Ovary (tissue), 9 donors: ENCODE data around the gene AMPH. TPM values are rescaled to one million over a fixed set of nuclear protein-coding genes. Genes with fewer than 3 reads are reported as not detected.

Experiments used
- DNase-seq, 5 donors: peaks; one replicate each; pipeline ENCODE4 v3.0.0-alpha.2; 2019 to 2020
- H3K27ac ChIP-seq, 2 donors: fragments of 200-600 bp; one replicate each; pipeline versions ENCODE4 v1.5.1 to v1.8.0; 2019 to 2022
- H3K27me3 ChIP-seq: fragments of 200-600 bp; one replicate; pipeline ENCODE4 v1.8.0; 2022
- H3K36me3 ChIP-seq: fragments of 200-600 bp; sonication (generic); one replicate; pipeline ENCODE4 v1.5.1; 2019
- H3K4me1 ChIP-seq: one replicate; pipeline ENCODE4 v1.8.1; 2013; ENCODE audit warnings: mild to moderate bottlenecking, moderate library complexity; ENCODE audit not compliant: insufficient read depth
- H3K4me3 ChIP-seq: fragments of 200-600 bp; sonication (generic); one replicate; pipeline ENCODE4 v1.5.1; 2017
- H3K9me3 ChIP-seq, 2 donors: fragments of 200-600 bp in 1 of 2; sonication (generic) in 1 of 2; one replicate each; pipeline versions ENCODE4 v1.5.1 to v1.8.1; 2013 to 2019; ENCODE audit warnings: mild to moderate bottlenecking in 1 of 2, moderate library complexity in 1 of 2
- CTCF ChIP-seq, 3 donors: fragments of 450-650 bp in 2 of 3; fragments of 200-600 bp in 1 of 3; IDR thresholded peaks; one replicate each; pipeline versions ENCODE4 v1.5.1 to v1.8.0; 2016 to 2022; ENCODE audit warnings: antibody characterized with exemption in 3 of 3, mild to moderate bottlenecking in 1 of 3
- EP300 ChIP-seq: sonication (generic); formaldehyde crosslinking; IDR thresholded peaks from one replicate; pipeline ENCODE4 v1.6.1; 2017; ENCODE audit warnings: antibody characterized with exemption
- POLR2A ChIP-seq: fragments of 450-650 bp; IDR thresholded peaks from one replicate; pipeline ENCODE4 v1.6.1; 2017; ENCODE audit warnings: antibody characterized with exemption, mild to moderate bottlenecking, moderate library complexity
- WGBS, 3 donors: extraction: QIAGEN DNeasy Blood & Tissue Kit in 1 of 3; methylation state at CpG; one replicate each; pipeline versions ENCODE4 v1.1.5 to v1.1.7; 2013 to 2017; 5-methylcytosine and 5-hydroxymethylcytosine counted together
- intact Hi-C, 4 donors: fragments of 100-400 bp; cut with DNase I; formaldehyde crosslinking; loops; one replicate each; pipeline versions ENCODE4 v1.11.0 to v1.15.1; 2022 to 2023
- polyA plus RNA-seq, 2 donors: library from polyadenylated mRNA; stranded (reverse); fragments of 200-250 nt in 1 of 2; fragments of 350-450 nt in 1 of 2; fragmentation: Illumina TruSeq in 1 of 2; extraction: RNeasy Lipid Tissue Mini Kit (QIAGEN cat#74804) in 1 of 2; gene quantifications; one replicate each; pipeline ENCODE4 v1.2.3, GENCODE V29; 2013 to 2014
- total RNA-seq, 7 donors: library from RNA; depleted of rRNA in 2 of 7; stranded (reverse); fragments of >200 nt in 2 of 7; fragmentation: NEBNext Ultra II Directional in 3 of 7; extraction: Animal tissue kit (Norgen Biotek cat#: 25700) in 3 of 7; gene quantifications; one replicate each; pipeline versions ENCODE4 v1.1.0 to v1.2.4, GENCODE V29; 2016 to 2023
- donor health status: DM: no; HTN: no; CAD: no; lungs with moderate emphysema.
- donor health status: DM: no; HTN: no; CAD: no.
- donor health status: Bipolar disorder and iron deficiency.
- donor health status: DM: yes; HTN: yes; CAD: no.
- donor health status: DM: no; HTN: no; CAD: no.
- donor health status: DM: yes; HTN: yes; CAD: no.

Gene AMPH
- total and polyA plus RNA-seq, 9 donors, result 0.10 to 4.6 (median 0.83) TPM

GRCh38 chr7:38427279-38427955, 203.8 kb downstream of the AMPH start:
- H3K27me3 ChIP-seq, result no peaks in the 10 kb centered on the region
- H3K27ac ChIP-seq, result no peak overlapping the region
- H3K4me3 ChIP-seq, result no peak overlapping the region
- TF ChIP-seq EP300 (no peak), CTCF (IDR thresholded peaks at IDR 0.05) (no peak), POLR2A (no peak)
- no peaks in the 10 kb centered on the region for H3K4me1 ChIP-seq
- intact Hi-C loops, result no loop called here
- no peak for DNase-seq
- H3K36me3 ChIP-seq, result no peaks in the 10 kb centered on the region
- H3K9me3 ChIP-seq, result no peaks in the 10 kb centered on the region
- 44 to 59% (median 56%) methylated on average over 4 of the region's 4 CpGs for WGBS, 3 donors

GRCh38 chr7:38425509-38425908, 205.7 kb downstream of the AMPH start:
- H3K36me3 ChIP-seq, result no peaks in the 10 kb centered on the region
- TF ChIP-seq POLR2A, result no peak
- no peak for TF ChIP-seq CTCF (IDR thresholded peaks at IDR 0.05)
- no peak for TF ChIP-seq EP300
- H3K27me3 ChIP-seq, result no peaks in the 10 kb centered on the region
- 44 to 94% (median 92%) methylated on average over 2 of the region's 2 CpGs for WGBS, 3 donors
- no peaks in the 10 kb centered on the region for H3K4me1 ChIP-seq
- intact Hi-C loops, result no loop called here
- no peak overlapping the region for H3K4me3 ChIP-seq
- DNase-seq, result no peak
- H3K27ac ChIP-seq, result no peak overlapping the region
- H3K9me3 ChIP-seq, result no peaks in the 10 kb centered on the region

- no peaks in the 10 kb centered on the region for H3K36me3 ChIP-seq
- H3K9me3 ChIP-seq, result no peaks in the 10 kb centered on the region
- H3K27me3 ChIP-seq, result no peaks in the 10 kb centered on the region
- DNase-seq, result no peak
- WGBS, 3 donors, result 88 to 89% (median 88%) methylated on average over 3 of the region's 3 CpGs
- H3K4me3 ChIP-seq, result no peak overlapping the region
- TF ChIP-seq POLR2A, result no peak
- no peak for TF ChIP-seq CTCF (IDR thresholded peaks at IDR 0.05)
- TF ChIP-seq EP300, result no peak
- H3K4me1 ChIP-seq, result no peaks in the 10 kb centered on the region
- intact Hi-C loops, result no loop called here
- no peak overlapping the region for H3K27ac ChIP-seq
These were observed 206.3 kb downstream of the AMPH start for GRCh38 chr7:38424750-38425463.

- Histone ChIP-seq H3K36me3 (no peaks in the 10 kb centered on the region), H3K27ac (no peak overlapping the region), H3K4me3 (no peak overlapping the region), H3K4me1 (no peaks in the 10 kb centered on the region), H3K27me3 (no peaks in the 10 kb centered on the region), H3K9me3 (no peaks in the 10 kb centered on the region)
- 91 to 95% (median 93%) methylated on average over 3 of the region's 3 CpGs for WGBS, 3 donors
- no peak for DNase-seq
- intact Hi-C loops, result no loop called here
- TF ChIP-seq EP300, result no peak
- TF ChIP-seq POLR2A, result no peak
- no peak for TF ChIP-seq CTCF (IDR thresholded peaks at IDR 0.05)
These were observed 217.4 kb downstream of the AMPH start for GRCh38 chr7:38413784-38414183.
